IMR-90 (cell line): ENCODE measurements around the gene TAF7L. TPM values are rescaled to one million over a fixed set of nuclear protein-coding genes. Genes with fewer than 3 reads are reported as not detected.

Experiments used
- ATAC-seq: fragments of 200-7000 bp; cut with Tn5 transposase; 2 replicates; pipeline ENCODE4 v1.9.1; 2020; ENCODE audit warnings: low read depth, mild to moderate bottlenecking, moderate library complexity
- BruUV-seq: library from RNA; stranded (reverse); fragments of 400-500 nt; replicated peaks from 2 replicates; lab custom pipeline; 2021; lab: Mats Ljungman, UMichigan
- CTCF ChIA-PET: fragments of 300-600 bp; formaldehyde crosslinking; extraction: SDS; loops from one replicate; lab custom pipeline; 2021; ENCODE audit warnings: antibody characterized with exemption; lab: Yijun Ruan, JAX
- POLR2A ChIA-PET: fragments of 300-600 bp; sonication (Branson Sonifier 250); formaldehyde crosslinking; loops from one replicate; lab custom pipeline; 2022; ENCODE audit warnings: antibody characterized with exemption; ENCODE audit not compliant: unreplicated experiment; lab: Charles Lee
- DNase-seq: peaks from one replicate; pipeline ENCODE4 v3.0.0; 2013
- H2AFZ ChIP-seq: replicated peaks from 2 replicates; pipeline ENCODE3; 2013; ENCODE audit warnings: low read length, mild to moderate bottlenecking; ENCODE audit not compliant: poor library complexity
- H2AK5ac ChIP-seq: 2 replicates; pipeline ENCODE4 v1.6.1; 2013; ENCODE audit warnings: low read depth, low read length, inconsistent platforms
- H2AK9ac ChIP-seq: replicated peaks from 2 replicates; pipeline ENCODE3; 2013; ENCODE audit warnings: mild to moderate bottlenecking, low read depth, low read length, moderate library complexity; ENCODE audit not compliant: poor library complexity
- H2BK120ac ChIP-seq: 2 replicates; pipeline ENCODE4 v1.6.1; 2013; ENCODE audit warnings: low read depth, low read length, inconsistent platforms
- H2BK15ac ChIP-seq: 3 replicates; pipeline ENCODE4 v1.6.1; 2013; ENCODE audit warnings: low read depth, low read length, inconsistent platforms
- H2BK20ac ChIP-seq: 2 replicates; pipeline ENCODE4 v1.6.1; 2013; ENCODE audit warnings: low read depth, mild to moderate bottlenecking, inconsistent platforms, low read length, moderate library complexity
- H2BK5ac ChIP-seq: 2 replicates; pipeline ENCODE4 v1.6.1; 2013; ENCODE audit warnings: mild to moderate bottlenecking, low read depth, low read length, inconsistent platforms; ENCODE audit not compliant: poor library complexity, severe bottlenecking
- H3K14ac ChIP-seq: replicated peaks from 2 replicates; pipeline ENCODE4 v1.6.1; 2013; ENCODE audit warnings: low read depth, low read length, inconsistent platforms
- H3K18ac ChIP-seq: 2 replicates; pipeline ENCODE4 v1.6.1; 2013; ENCODE audit warnings: low read depth, low read length, control low read depth
- H3K23ac ChIP-seq: 2 replicates; pipeline ENCODE4 v1.6.1; 2013; ENCODE audit warnings: low read depth, low read length, inconsistent platforms
- H3K27ac ChIP-seq: 2 replicates; pipeline ENCODE4 v1.5.1; 2013; ENCODE audit warnings: mild to moderate bottlenecking, control low read depth, low read length; ENCODE audit not compliant: insufficient read depth
- H3K27me3 ChIP-seq: 2 replicates; pipeline ENCODE4 v1.6.1; 2013; ENCODE audit warnings: low read length; ENCODE audit not compliant: control insufficient read depth, insufficient read depth
- H3K36me3 ChIP-seq: 2 replicates; pipeline ENCODE4 v1.6.1; 2013; ENCODE audit warnings: low read length, mixed read lengths; ENCODE audit not compliant: control insufficient read depth, insufficient read depth
- H3K4ac ChIP-seq: 2 replicates; pipeline ENCODE4 v1.6.1; 2013; ENCODE audit warnings: low read depth, low read length, inconsistent platforms
- H3K4me1 ChIP-seq: 2 replicates; pipeline ENCODE4 v1.6.1; 2013; ENCODE audit warnings: low read length, mixed read lengths; ENCODE audit not compliant: control insufficient read depth, insufficient read depth
- H3K4me2 ChIP-seq: 2 replicates; pipeline ENCODE4 v1.6.1; 2013; ENCODE audit warnings: low read depth, mild to moderate bottlenecking, control low read depth, low read length, moderate library complexity
- H3K4me3 ChIP-seq: 2 replicates; pipeline ENCODE4 v1.5.1; 2013; ENCODE audit warnings: low read depth, mild to moderate bottlenecking, control low read depth, low read length, moderate library complexity; ENCODE audit not compliant: insufficient read depth
- H3K56ac ChIP-seq: 2 replicates; pipeline ENCODE4 v1.6.1; 2013; ENCODE audit warnings: low read length, inconsistent platforms; ENCODE audit not compliant: insufficient read depth; ENCODE audit errors: extremely low read depth
- H3K79me1 ChIP-seq, 2 experiments: 2 replicates each; pipeline ENCODE4 v1.6.1; 2013; ENCODE audit warnings: low read length in 2 of 2, inconsistent platforms in 1 of 2, low read depth in 1 of 2
- H3K9ac ChIP-seq: 2 replicates; pipeline ENCODE4 v1.6.1; 2013; ENCODE audit warnings: low read depth, low read length, control low read depth
- H3K9me1 ChIP-seq: 2 replicates; pipeline ENCODE4 v1.6.1; 2013; ENCODE audit warnings: low read length, inconsistent platforms; ENCODE audit not compliant: insufficient read depth
- H3K9me3 ChIP-seq: 2 replicates; pipeline ENCODE4 v1.6.1; 2013; ENCODE audit warnings: low read length; ENCODE audit not compliant: control insufficient read depth, insufficient read depth
- H4K20me1 ChIP-seq: 2 replicates; pipeline ENCODE4 v1.6.1; 2013; ENCODE audit warnings: low read length, inconsistent platforms; ENCODE audit not compliant: insufficient read depth
- H4K5ac ChIP-seq: 2 replicates; pipeline ENCODE4 v1.6.1; 2013; ENCODE audit warnings: mild to moderate bottlenecking, low read depth, low read length, control low read depth
- H4K8ac ChIP-seq, 2 experiments: 2 replicates each; pipeline ENCODE4 v1.6.1; 2013; ENCODE audit warnings: low read depth in 2 of 2, low read length in 2 of 2, control low read depth in 1 of 2, inconsistent platforms in 1 of 2
- H4K91ac ChIP-seq: 2 replicates; pipeline ENCODE4 v1.6.1; 2013; ENCODE audit warnings: low read depth, low read length, inconsistent platforms; ENCODE audit not compliant: insufficient read depth
- BHLHE40 ChIP-seq: fragments of 150-350 bp; IDR thresholded peaks from 2 replicates; pipeline ENCODE4 v1.6.1; 2016; ENCODE audit warnings: mild to moderate bottlenecking, low read depth, low read length
- FOS ChIP-seq: fragments of 150-350 bp; IDR thresholded peaks from 2 replicates; pipeline ENCODE4 v1.6.1; 2016; ENCODE audit warnings: low read depth, low read length
- RCOR1 ChIP-seq: IDR thresholded peaks from 2 replicates; pipeline ENCODE4 v1.6.1; 2012; ENCODE audit warnings: mild to moderate bottlenecking, low read length, improper control_type of control experiment; ENCODE audit not compliant: insufficient replicate concordance
- SMC3 ChIP-seq: fragments of 150-350 bp; IDR thresholded peaks from 2 replicates; pipeline ENCODE4 v1.6.1; 2016; ENCODE audit warnings: low read depth, mild to moderate bottlenecking, antibody characterized with exemption, low read length, moderate library complexity
- WGBS, 2 experiments: methylation state at CpG; one replicate each; pipeline versions ENCODE4 v1.1.5 to v1.1.7; 2013; ENCODE audit warnings: missing lambda C conversion rate in 2 of 2; ENCODE audit not compliant: insufficient read length in 1 of 2; ENCODE audit errors: extremely low coverage in 2 of 2; 5-methylcytosine and 5-hydroxymethylcytosine counted together
- dilution Hi-C: fragments of 300-500 bp; cut with HindIII; formaldehyde crosslinking; loops from one replicate; pipeline ENCODE4 v1.14.3; 2018; ENCODE audit warnings: low sequenced_read_pairs; ENCODE audit not compliant: unreplicated experiment
- in situ Hi-C: fragments of 300-500 bp; cut with MboI; formaldehyde crosslinking; loops from 3 replicates; pipeline ENCODE4 v1.14.3; 2019; ENCODE audit warnings: low sequenced_read_pairs, inconsistent platforms, mixed read lengths
- intact Hi-C: fragments of 100-400 bp; cut with micrococcal nuclease; formaldehyde crosslinking; loops from 2 replicates; pipeline ENCODE4 v1.10.0; 2022
- polyA plus RNA-seq, 3 experiments: library from polyadenylated mRNA; depleted of rRNA; stranded (reverse); fragments of >200 nt; gene quantifications; 2 replicates each; pipeline ENCODE4 v1.2.3, GENCODE V29; 2012; ENCODE audit warnings: low replicate concordance in 1 of 3
- total RNA-seq: library from RNA; depleted of rRNA; stranded (reverse); fragments of >200 nt; gene quantifications from 2 replicates; pipeline ENCODE4 v1.2.3, GENCODE V29; 2012

TAF7L gene
- total and polyA plus RNA-seq, 2 of the 4 experiments (the other 2 are of a cell fraction): 0.18 to 0.22 TPM

DNA sequence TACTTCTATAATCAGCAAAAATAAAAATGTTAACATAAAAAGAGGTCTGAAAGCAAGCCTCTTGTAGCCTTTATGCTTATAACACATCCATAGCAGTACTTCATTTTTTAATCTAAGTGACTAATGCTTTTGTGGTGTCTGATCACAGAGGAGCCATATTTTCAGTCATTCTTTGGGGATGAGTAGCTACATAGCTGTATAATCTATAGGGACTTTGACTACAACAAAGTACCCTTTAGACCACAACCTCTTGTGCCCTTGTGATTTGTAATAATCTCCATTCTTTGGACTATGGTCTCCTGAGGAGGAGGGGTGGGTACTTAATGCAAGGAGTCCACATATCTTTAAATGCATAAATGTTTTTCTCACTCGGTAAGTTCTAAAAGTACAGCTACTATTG, 62.0 kb downstream of the TAF7L start:
- Histone ChIP-seq H2BK120ac (no peak overlapping the region), H3K23ac (no peak overlapping the region), H3K9ac (no peak overlapping the region), H3K18ac (no peak overlapping the region), H2AK9ac (no peak overlapping the region), H3K4me3 (no peak overlapping the region), H2AK5ac (no peak overlapping the region), H2BK20ac (no peak overlapping the region), H3K56ac (no peak overlapping the region), H3K79me1 (peaks cover 0 to 11% of the 10 kb centered on the region in 2 experiments; a peak in 1 of 4 replicates), H3K4me2 (peak overlapping the region; percentile 75; the same call in 1 of the 2 replicates), H2BK15ac (no peak overlapping the region), H3K9me3 (no peaks in the 10 kb centered on the region), H4K8ac (no peak overlapping the region), H3K36me3 (no peaks in the 10 kb centered on the region), H4K5ac (no peak overlapping the region; the same call in 1 of the 2 replicates), H3K9me1 (peaks cover 10% of the 10 kb centered on the region), H3K4ac (no peak overlapping the region), H4K91ac (no peak overlapping the region), H3K14ac (no peak overlapping the region), H3K27ac (no peak overlapping the region), H3K4me1 (peaks cover 13% of the 10 kb centered on the region), H4K20me1 (no peaks in the 10 kb centered on the region), H3K27me3 (no peaks in the 10 kb centered on the region; the same call in 1 of the 2 replicates), H2BK5ac (peak overlapping the region; percentile 58), H2AFZ (no peak overlapping the region)
- intact Hi-C loops: no loop called here
- POLR2A ChIA-PET: no interaction called here
- no peak for TF ChIP-seq SMC3
- no peak for TF ChIP-seq RCOR1
- peak; percentile 53; the same call in 1 of the 2 replicates for TF ChIP-seq BHLHE40
- TF ChIP-seq FOS: 0 out of 2 replicates have a peak, but pooled peaks have one; percentile 31
- CTCF ChIA-PET: interaction anchor here (0.6 kb wide), 1 partner anchor 80 kb away, joined by 3 read pairs; no protein-coding TSS in a partner anchor
- dilution Hi-C loops: no loop called here
- in situ Hi-C loops: no loop called here
- BruUV-seq: no TSS peak
- no CpG with 5 or more reads among the region's 1 CpG for WGBS, 2 experiments
- peak; percentile 85 for ATAC-seq
- DNase-seq: peak; percentile 82
